Tibial artery (tissue), 4 donors: ENCODE data around the gene PCDH19.

ENCODE experiments used
- DNase-seq, 2 donors: peaks; one replicate each; pipeline ENCODE4 v3.0.0-alpha.2; 2019
- H3K27ac ChIP-seq, 2 donors: fragments of 200-600 bp; sonication (generic) in 1 of 2; 1 replicate in 1 of 2; 2 replicates in 1 of 2; pipeline ENCODE4 v1.5.1; 2018 to 2019; ENCODE audit warnings: mild to moderate bottlenecking in 1 of 2
- H3K27me3 ChIP-seq, 2 donors: fragments of 200-600 bp; sonication (generic) in 1 of 2; one replicate each; pipeline versions ENCODE4 v1.5.1 to v1.6.0; 2016 to 2019
- H3K36me3 ChIP-seq, 3 donors: fragments of 200-600 bp; sonication (generic) in 2 of 3; one replicate each; pipeline ENCODE4 v1.5.1; 2016 to 2019; ENCODE audit warnings: mild to moderate bottlenecking in 2 of 3
- H3K4me1 ChIP-seq, 4 donors: fragments of 200-600 bp; sonication (generic) in 2 of 4; 1 replicate in 3 of 4; 2 replicates in 1 of 4; pipeline ENCODE4 v1.5.1; 2016 to 2019
- H3K4me3 ChIP-seq, 2 donors: fragments of 200-600 bp; sonication (generic) in 1 of 2; 1 replicate in 1 of 2; 2 replicates in 1 of 2; pipeline ENCODE4 v1.5.1; 2018 to 2019; ENCODE audit warnings: mild to moderate bottlenecking in 2 of 2
- H3K9me3 ChIP-seq, 3 donors: fragments of 200-600 bp; sonication (generic) in 1 of 3; one replicate each; pipeline ENCODE4 v1.5.1; 2016 to 2019
- intact Hi-C: fragments of 100-400 bp; cut with DNase I; formaldehyde crosslinking; loops from one replicate; pipeline ENCODE4 v1.15.0; 2023; ENCODE audit warnings: low total_unique reads
- TF ChIP-seq, protein P1 (sequence below), 2 experiments: fragments of 200-600 bp in 1 of 2; fragments of 450-650 bp in 1 of 2; IDR thresholded peaks; one replicate each; pipeline ENCODE4 v1.5.1; 2017 to 2019; ENCODE audit warnings: antibody characterized with exemption in 2 of 2, mild to moderate bottlenecking in 1 of 2, moderate library complexity in 1 of 2

The PCDH19 gene

DNA sequence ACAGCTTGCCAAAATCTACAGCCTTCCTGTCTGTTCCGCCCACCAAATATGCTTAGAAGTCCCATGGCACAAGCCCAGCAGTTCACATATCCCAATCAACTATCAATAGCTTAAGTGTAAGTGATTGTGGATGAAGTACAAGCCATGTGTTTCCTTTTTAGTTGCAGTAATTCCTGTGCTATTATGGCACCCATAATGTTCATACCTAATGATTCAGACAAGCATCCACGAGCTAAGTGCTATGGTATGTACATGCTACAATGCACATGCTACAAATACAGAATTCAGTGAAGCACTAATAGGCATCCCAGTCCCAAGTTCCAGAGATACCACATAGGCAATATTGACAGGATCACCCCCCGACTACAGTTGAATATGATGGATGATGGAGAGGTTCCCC, 94.5 kb downstream of the PCDH19 start:
- H3K4me1 ChIP-seq: no peaks in the 10 kb centered on the region
- no peak overlapping the region for H3K27ac ChIP-seq
- TF ChIP-seq, protein P1, sequence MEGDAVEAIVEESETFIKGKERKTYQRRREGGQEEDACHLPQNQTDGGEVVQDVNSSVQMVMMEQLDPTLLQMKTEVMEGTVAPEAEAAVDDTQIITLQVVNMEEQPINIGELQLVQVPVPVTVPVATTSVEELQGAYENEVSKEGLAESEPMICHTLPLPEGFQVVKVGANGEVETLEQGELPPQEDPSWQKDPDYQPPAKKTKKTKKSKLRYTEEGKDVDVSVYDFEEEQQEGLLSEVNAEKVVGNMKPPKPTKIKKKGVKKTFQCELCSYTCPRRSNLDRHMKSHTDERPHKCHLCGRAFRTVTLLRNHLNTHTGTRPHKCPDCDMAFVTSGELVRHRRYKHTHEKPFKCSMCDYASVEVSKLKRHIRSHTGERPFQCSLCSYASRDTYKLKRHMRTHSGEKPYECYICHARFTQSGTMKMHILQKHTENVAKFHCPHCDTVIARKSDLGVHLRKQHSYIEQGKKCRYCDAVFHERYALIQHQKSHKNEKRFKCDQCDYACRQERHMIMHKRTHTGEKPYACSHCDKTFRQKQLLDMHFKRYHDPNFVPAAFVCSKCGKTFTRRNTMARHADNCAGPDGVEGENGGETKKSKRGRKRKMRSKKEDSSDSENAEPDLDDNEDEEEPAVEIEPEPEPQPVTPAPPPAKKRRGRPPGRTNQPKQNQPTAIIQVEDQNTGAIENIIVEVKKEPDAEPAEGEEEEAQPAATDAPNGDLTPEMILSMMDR (IDR thresholded peaks at IDR 0.05): no peak
- no peaks in the 10 kb centered on the region for H3K36me3 ChIP-seq
- no peak overlapping the region for H3K4me3 ChIP-seq
- no peaks in the 10 kb centered on the region for H3K9me3 ChIP-seq
- intact Hi-C loops: no loop called here
- DNase-seq: no peak
- H3K27me3 ChIP-seq: no peaks in the 10 kb centered on the region

DNA sequence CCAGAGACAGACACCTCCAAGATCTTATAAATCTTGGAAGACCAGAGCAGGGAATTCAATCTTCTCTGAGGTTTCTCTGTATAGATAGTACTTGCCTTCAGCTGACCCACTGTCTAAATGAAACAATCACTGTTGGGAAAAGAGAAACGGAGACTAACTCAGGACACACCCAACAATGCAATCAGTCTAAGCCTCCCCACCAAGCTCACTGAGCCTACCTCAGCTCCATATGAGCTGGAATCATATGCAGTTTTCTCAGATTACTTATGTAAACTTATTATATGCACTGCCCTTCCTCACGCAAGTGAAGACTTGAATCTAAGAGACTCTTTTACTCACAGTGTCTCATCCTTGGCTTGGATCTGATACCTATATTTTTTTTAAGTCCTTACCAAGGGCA, 110.5 kb downstream of the PCDH19 start:
- Histone ChIP-seq H3K9me3 (no peaks in the 10 kb centered on the region), H3K36me3 (no peaks in the 10 kb centered on the region), H3K27me3 (no peaks in the 10 kb centered on the region), H3K4me1 (no peaks in the 10 kb centered on the region), H3K4me3 (no peak overlapping the region), H3K27ac (no peak overlapping the region)
- intact Hi-C loops: no loop called here
- no peak for DNase-seq
- TF ChIP-seq, protein P1 (IDR thresholded peaks at IDR 0.05): no peak

DNA sequence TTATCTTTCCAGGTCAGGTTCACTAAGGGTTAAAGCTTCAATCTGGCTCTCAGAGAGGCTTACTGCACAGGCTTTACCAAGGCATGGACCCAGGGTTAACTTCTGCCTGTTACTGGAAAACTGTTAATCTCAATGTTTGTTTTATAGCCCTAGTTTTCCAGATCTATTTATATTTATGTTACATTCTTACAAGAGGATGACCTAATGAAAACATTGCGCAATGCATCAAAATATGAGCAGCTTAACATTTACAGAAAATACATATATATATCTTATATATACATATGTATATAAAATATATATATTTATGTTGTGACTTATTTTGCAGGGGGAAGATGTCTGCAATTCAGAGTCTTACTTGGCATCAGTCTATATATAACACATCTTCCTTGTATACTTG, 112.3 kb downstream of the PCDH19 start:
- Histone ChIP-seq H3K4me3 (no peak overlapping the region), H3K27me3 (no peaks in the 10 kb centered on the region)
- intact Hi-C loops: no loop called here

DNA sequence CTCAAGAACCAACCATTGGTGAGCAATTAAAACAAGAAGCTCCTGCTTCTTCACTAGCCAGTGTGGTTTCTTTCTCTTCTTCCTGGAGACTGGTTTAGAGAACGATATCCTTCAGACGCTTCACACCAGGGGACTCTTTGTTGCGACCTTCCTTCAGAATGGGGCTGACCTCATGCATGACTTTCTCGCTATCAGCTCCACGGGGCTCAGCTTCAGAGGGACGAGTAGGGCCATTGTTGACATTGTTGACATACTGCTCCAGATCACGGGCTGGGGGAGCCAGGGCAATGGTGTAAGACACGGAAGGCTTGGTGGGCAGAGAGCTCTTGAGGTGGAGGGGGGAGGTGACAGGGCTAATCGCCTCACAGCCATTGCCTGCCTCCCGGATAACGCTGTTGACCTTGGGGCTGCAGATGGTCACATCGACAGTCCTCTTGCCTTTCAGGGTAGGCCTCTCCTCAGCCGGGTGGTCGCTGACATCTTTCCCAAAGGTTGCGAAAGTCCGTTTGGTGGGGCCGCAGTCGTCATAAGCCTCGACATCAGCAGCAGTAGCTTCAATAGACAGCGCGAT, 113.8 kb downstream of the PCDH19 start:
- no peak overlapping the region for H3K4me3 ChIP-seq
- no peaks in the 10 kb centered on the region for H3K9me3 ChIP-seq
- intact Hi-C loops: no loop called here
- DNase-seq: no peak
- H3K27me3 ChIP-seq: no peaks in the 10 kb centered on the region
- TF ChIP-seq, protein P1 (IDR thresholded peaks at IDR 0.05): no peak
- H3K4me1 ChIP-seq: no peaks in the 10 kb centered on the region
- H3K27ac ChIP-seq: no peak overlapping the region
- no peaks in the 10 kb centered on the region for H3K36me3 ChIP-seq

More for the DNA sequence above, 112.3 kb downstream of the PCDH19 start:
- Histone ChIP-seq H3K36me3 (no peaks in the 10 kb centered on the region), H3K9me3 (no peaks in the 10 kb centered on the region), H3K27ac (no peak overlapping the region), H3K4me1 (no peaks in the 10 kb centered on the region)
- no peak for DNase-seq
- TF ChIP-seq, protein P1 (IDR thresholded peaks at IDR 0.05): no peak

DNA sequence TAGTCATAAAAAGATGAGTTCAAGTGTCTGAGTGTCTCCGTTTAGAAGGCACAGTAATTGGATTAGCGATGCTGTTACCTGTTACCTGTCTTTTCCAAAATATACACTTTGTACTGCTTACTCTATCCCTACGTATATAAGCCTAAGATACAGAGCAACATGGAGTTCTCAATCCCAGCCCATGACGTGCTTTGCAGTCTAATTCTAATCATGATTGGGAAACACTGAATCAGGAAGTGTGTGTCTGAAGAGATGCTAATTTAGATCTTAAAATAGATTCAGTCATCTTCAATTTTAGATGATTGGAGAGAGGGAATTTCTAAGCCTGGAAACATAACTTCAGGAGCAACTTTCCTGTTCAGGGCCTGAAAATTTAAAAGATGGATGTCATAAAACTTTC, 115.1 kb downstream of the PCDH19 start:
- Histone ChIP-seq H3K4me1 (no peaks in the 10 kb centered on the region), H3K27me3 (no peaks in the 10 kb centered on the region), H3K4me3 (no peak overlapping the region), H3K9me3 (no peaks in the 10 kb centered on the region), H3K36me3 (no peaks in the 10 kb centered on the region), H3K27ac (no peak overlapping the region)
- intact Hi-C loops: no loop called here
- DNase-seq: no peak
- TF ChIP-seq, protein P1 (IDR thresholded peaks at IDR 0.05): no peak

DNA sequence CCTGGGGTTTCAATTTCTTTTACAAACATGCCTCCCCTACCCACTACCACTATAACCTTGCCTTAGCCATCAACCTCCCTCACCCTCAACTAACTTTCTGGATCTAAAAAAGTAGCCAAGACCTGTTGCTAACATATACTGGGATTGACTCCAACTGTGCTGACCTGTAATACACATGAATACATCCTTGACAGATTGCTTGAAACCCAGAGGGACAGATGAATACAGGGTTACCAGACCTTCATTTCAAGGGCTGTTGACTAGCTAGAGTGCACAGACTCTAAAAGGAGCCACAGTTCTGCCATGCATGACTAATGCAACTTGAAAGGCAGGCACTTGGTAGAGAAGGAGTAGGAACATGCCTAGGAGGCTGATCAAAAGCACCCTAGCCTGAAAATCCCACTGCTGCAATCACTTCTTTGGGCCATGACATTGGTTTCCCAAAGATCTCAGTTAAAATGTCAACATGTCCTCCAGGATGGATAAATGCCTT, 121.0 kb downstream of the PCDH19 start:
- no peaks in the 10 kb centered on the region for H3K27me3 ChIP-seq
- no peak overlapping the region for H3K27ac ChIP-seq
- no peak for DNase-seq
- no peaks in the 10 kb centered on the region for H3K36me3 ChIP-seq
- TF ChIP-seq, protein P1 (IDR thresholded peaks at IDR 0.05): no peak
- no peaks in the 10 kb centered on the region for H3K9me3 ChIP-seq
- intact Hi-C loops: no loop called here
- no peaks in the 10 kb centered on the region for H3K4me1 ChIP-seq
- H3K4me3 ChIP-seq: no peak overlapping the region
